Measurements from ENCODE around the gene AMN.

GRCh38 chr14:102954081-102954789 lies 31.8 kb downstream of the AMN start:
- TF ChIP-seq RAD21 (conservative IDR thresholded peaks at IDR 0.05): no peak
- no peak for TF ChIP-seq CTCF (IDR thresholded peaks at IDR 0.05; ENCODE audit: poor library complexity, severe bottlenecking)
- no peak for TF ChIP-seq SMC3 (conservative IDR thresholded peaks at IDR 0.05; ENCODE audit: poor library complexity)
- no peak for TF ChIP-seq EP300 (conservative IDR thresholded peaks at IDR 0.05; ENCODE audit: poor library complexity, severe bottlenecking)
- TF ChIP-seq TAF1 (IDR thresholded peaks at IDR 0.05; ENCODE audit: low read depth): no peak
- TF ChIP-seq EZH2 (IDR thresholded peaks at IDR 0.05; ENCODE audit: borderline replicate concordance, insufficient read depth, low read length, poor library complexity, severe bottlenecking): no peak
